Measurements from ENCODE around the gene ACTR3.

DNA sequence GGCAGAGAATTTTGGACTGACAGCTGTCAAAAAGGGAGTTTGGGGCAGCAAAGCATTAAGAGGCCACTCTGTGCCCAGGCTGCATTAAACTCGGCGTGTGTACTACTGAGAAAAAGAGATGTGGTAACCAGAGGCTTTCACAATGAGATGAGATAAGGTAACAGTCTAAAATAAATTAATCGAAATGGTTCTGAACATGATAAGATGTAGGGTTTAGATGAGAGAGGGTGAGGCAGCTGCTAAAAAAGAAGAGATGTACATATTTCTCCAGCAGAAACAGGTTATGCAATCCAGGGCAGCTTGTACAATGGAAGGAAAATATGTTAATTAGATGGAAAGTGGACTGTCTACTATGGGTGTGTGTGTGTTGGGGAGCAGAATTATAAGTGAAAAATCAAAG lies 39.2 kb upstream of the ACTR3 start:
- TF ChIP-seq, protein P1, sequence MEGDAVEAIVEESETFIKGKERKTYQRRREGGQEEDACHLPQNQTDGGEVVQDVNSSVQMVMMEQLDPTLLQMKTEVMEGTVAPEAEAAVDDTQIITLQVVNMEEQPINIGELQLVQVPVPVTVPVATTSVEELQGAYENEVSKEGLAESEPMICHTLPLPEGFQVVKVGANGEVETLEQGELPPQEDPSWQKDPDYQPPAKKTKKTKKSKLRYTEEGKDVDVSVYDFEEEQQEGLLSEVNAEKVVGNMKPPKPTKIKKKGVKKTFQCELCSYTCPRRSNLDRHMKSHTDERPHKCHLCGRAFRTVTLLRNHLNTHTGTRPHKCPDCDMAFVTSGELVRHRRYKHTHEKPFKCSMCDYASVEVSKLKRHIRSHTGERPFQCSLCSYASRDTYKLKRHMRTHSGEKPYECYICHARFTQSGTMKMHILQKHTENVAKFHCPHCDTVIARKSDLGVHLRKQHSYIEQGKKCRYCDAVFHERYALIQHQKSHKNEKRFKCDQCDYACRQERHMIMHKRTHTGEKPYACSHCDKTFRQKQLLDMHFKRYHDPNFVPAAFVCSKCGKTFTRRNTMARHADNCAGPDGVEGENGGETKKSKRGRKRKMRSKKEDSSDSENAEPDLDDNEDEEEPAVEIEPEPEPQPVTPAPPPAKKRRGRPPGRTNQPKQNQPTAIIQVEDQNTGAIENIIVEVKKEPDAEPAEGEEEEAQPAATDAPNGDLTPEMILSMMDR (conservative IDR thresholded peaks at IDR 0.05; ENCODE audit: low read depth, low read length): no peak
- TF ChIP-seq CEBPB (IDR thresholded peaks at IDR 0.05; ENCODE audit: low read depth, low read length) (no peak), POLR2A (IDR thresholded peaks at IDR 0.05; ENCODE audit: low read depth, low read length) (no peak), RCOR1 (IDR thresholded peaks at IDR 0.05; ENCODE audit: insufficient replicate concordance, low read length) (no peak), BHLHE40 (IDR thresholded peaks at IDR 0.05; ENCODE audit: low read depth, low read length) (no peak), MXI1 (IDR thresholded peaks at IDR 0.05; ENCODE audit: borderline replicate concordance, low read depth, low read length) (no peak), SMC3 (IDR thresholded peaks at IDR 0.05; ENCODE audit: low read depth, low read length) (no peak), MAZ (IDR thresholded peaks at IDR 0.05; ENCODE audit: borderline replicate concordance, low read depth, low read length) (no peak), MAFK (IDR thresholded peaks at IDR 0.05; ENCODE audit: low read depth, low read length) (no peak), RFX5 (IDR thresholded peaks at IDR 0.05; ENCODE audit: low read depth, low read length) (no peak), RAD21 (IDR thresholded peaks at IDR 0.05; ENCODE audit: low read length) (no peak)
- TF ChIP-seq, protein P2, sequence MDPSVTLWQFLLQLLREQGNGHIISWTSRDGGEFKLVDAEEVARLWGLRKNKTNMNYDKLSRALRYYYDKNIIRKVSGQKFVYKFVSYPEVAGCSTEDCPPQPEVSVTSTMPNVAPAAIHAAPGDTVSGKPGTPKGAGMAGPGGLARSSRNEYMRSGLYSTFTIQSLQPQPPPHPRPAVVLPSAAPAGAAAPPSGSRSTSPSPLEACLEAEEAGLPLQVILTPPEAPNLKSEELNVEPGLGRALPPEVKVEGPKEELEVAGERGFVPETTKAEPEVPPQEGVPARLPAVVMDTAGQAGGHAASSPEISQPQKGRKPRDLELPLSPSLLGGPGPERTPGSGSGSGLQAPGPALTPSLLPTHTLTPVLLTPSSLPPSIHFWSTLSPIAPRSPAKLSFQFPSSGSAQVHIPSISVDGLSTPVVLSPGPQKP (IDR thresholded peaks at IDR 0.05; ENCODE audit: borderline replicate concordance, low read depth, low read length): no peak
- TF ChIP-seq, protein P3, sequence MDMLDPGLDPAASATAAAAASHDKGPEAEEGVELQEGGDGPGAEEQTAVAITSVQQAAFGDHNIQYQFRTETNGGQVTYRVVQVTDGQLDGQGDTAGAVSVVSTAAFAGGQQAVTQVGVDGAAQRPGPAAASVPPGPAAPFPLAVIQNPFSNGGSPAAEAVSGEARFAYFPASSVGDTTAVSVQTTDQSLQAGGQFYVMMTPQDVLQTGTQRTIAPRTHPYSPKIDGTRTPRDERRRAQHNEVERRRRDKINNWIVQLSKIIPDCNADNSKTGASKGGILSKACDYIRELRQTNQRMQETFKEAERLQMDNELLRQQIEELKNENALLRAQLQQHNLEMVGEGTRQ (IDR thresholded peaks at IDR 0.05; ENCODE audit: low read depth, low read length): no peak
